Activated CD8-positive, alpha-beta memory T cell treated with anti-CD3 and anti-CD28 coated beads for 4 hours (primary cell): ENCODE results near the gene LYPD1.

ENCODE experiments used
- DNase-seq, 2 donors: peaks; one replicate each; pipeline ENCODE4 v3.0.0-alpha.2; 2020; ENCODE audit warnings: low read depth in 2 of 2

Gene LYPD1

GRCh38 chr2:132595186-132595585, 74.8 kb downstream of the LYPD1 start:
- no peak for DNase-seq
